IMR-90 (cell line): ENCODE results near the gene FAM168A.

Experiments
- CTCF ChIP-seq: conservative IDR thresholded peaks from 2 replicates; pipeline ENCODE4 v1.5.1; 2012; ENCODE audit warnings: mild to moderate bottlenecking, low read depth, low read length, improper control_type of control experiment
- ELK1 ChIP-seq: fragments of 150-350 bp; IDR thresholded peaks from 2 replicates; pipeline ENCODE4 v1.6.1; 2016; ENCODE audit warnings: low read depth, mild to moderate bottlenecking, low read length, moderate library complexity, borderline replicate concordance
- MXI1 ChIP-seq: IDR thresholded peaks from 2 replicates; pipeline ENCODE4 v1.6.1; 2012; ENCODE audit warnings: low read depth, mild to moderate bottlenecking, low read length, moderate library complexity, borderline replicate concordance
- POLR2A ChIP-seq: IDR thresholded peaks from 2 replicates; pipeline ENCODE4 v1.6.1; 2012; ENCODE audit warnings: mild to moderate bottlenecking, low read depth, low read length
- RCOR1 ChIP-seq: IDR thresholded peaks from 2 replicates; pipeline ENCODE4 v1.6.1; 2012; ENCODE audit warnings: mild to moderate bottlenecking, low read length, improper control_type of control experiment; ENCODE audit not compliant: insufficient replicate concordance
- RFX5 ChIP-seq: IDR thresholded peaks from 2 replicates; pipeline ENCODE4 v1.8.0; 2012; ENCODE audit warnings: low read depth, mild to moderate bottlenecking, low read length, moderate library complexity

- TF ChIP-seq CTCF, result no peak
- TF ChIP-seq POLR2A, result no peak
- TF ChIP-seq ELK1, result no peak
- no peak for TF ChIP-seq RCOR1
- no peak for TF ChIP-seq MXI1
- TF ChIP-seq RFX5, result no peak
These were observed 44.6 kb downstream of the FAM168A start for GRCh38 chr11:73553266-73553665.
